HG03025 (cell line): Measurements from ENCODE around the gene MCAM.

ENCODE experiments used
- ATAC-seq: cut with Tn5 transposase; IDR thresholded peaks from one replicate; pipeline ENCODE4 v1.9.1; 2021; ENCODE audit warnings: mild to moderate bottlenecking, moderate library complexity; ENCODE audit not compliant: unreplicated experiment, low FRiP score

The MCAM gene

DNA sequence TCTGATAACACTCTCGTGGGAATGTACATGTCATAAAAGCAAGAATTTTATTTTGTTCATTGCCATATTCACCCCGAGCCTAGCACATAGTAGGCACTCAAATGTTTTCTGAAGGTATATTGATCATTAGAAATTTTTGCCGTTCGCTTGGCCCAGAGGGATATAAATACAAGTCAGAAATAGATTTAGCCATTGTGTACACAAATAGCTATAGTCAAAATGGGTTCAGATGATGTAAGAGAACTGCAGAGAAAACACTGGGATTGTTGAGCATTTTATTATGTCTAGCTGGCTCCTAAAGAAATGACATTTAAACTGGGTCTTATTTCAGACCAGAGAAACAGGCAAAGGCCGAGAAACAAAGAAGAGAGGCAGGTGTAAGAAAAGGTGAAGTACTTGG lies 49.3 kb downstream of the MCAM start:
- ATAC-seq, result no peak

- no peak for ATAC-seq
These were observed 50.2 kb downstream of the MCAM start for GRCh38 chr11:119266517-119267255.

DNA sequence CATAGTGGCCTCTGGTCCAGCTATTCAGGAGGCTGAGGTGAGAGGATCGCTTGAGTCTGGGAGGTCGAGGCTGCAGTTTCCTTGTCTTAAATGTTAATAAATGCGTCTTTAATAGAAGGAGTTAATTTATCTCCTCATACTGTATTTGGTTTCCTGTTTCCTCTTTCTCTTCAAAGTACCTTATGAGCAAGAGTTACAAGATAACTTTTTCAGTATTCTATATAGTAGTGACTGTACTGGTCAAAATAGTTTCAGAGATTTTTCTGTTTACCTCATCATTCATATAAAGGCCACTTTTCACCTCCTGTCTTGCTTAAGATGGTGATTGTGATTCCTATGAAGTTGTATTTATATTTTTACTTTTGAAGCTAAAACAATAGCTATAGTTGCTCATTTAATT lies 50.9 kb downstream of the MCAM start:
- ATAC-seq, result no peak

- ATAC-seq, result no peak
These were observed 53.5 kb downstream of the MCAM start for GRCh38 chr11:119263352-119263940.

- no peak for ATAC-seq
These were observed 54.1 kb downstream of the MCAM start for GRCh38 chr11:119262668-119263351.

DNA sequence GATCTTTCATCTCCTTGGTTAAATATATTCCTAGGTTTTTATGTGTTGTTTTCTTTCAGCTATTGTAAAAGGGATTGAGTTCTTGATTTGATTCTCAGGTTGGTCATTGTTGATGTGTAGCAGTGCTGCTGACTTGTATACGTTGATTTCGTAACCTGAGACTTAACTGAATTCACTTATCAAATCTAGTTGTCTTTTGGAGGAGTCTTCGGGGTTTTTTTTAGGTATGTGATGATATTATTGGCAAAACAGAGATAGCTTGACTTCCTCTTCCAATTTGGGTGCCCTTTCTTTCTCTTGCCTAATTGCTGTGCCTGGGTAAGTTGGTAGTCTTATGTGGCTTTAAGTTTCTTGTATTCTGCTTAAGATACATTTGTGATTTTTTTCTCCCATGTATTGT lies 57.9 kb downstream of the MCAM start:
- ATAC-seq, result no peak
